Hepatocyte (in vitro differentiated cells): ENCODE data around the gene NPC2. TPM values are rescaled to one million over a fixed set of nuclear protein-coding genes. Genes with fewer than 3 reads are reported as not detected.

Source experiments
- DNase-seq: peaks from one replicate; pipeline ENCODE4 v3.0.0-alpha.2; 2016; ENCODE audit warnings: low spot score
- H2AFZ ChIP-seq: fragments of 200-600 bp; sonication (generic); 2 replicates; pipeline ENCODE4 v1.6.0; 2016; ENCODE audit warnings: antibody characterized with exemption, mild to moderate bottlenecking
- H3K27ac ChIP-seq: fragments of 200-600 bp; sonication (generic); 2 replicates; pipeline ENCODE4 v1.5.1; 2016; ENCODE audit warnings: mild to moderate bottlenecking
- H3K27me3 ChIP-seq: fragments of 200-600 bp; sonication (generic); 2 replicates; pipeline ENCODE4 v1.6.1; 2016
- H3K36me3 ChIP-seq: fragments of 200-600 bp; sonication (generic); replicated peaks from 2 replicates; pipeline ENCODE4 v1.5.1; 2016; ENCODE audit warnings: low read depth; ENCODE audit not compliant: insufficient read depth
- H3K4me1 ChIP-seq: fragments of 200-600 bp; sonication (generic); 2 replicates; pipeline ENCODE4 v1.5.1; 2016; ENCODE audit warnings: mild to moderate bottlenecking, moderate library complexity; ENCODE audit not compliant: insufficient read depth
- H3K4me2 ChIP-seq: fragments of 200-600 bp; sonication (generic); 2 replicates; pipeline ENCODE4 v1.6.0; 2016
- H3K4me3 ChIP-seq: fragments of 200-600 bp; sonication (generic); 2 replicates; pipeline ENCODE4 v1.5.1; 2016; ENCODE audit warnings: mild to moderate bottlenecking
- H3K79me2 ChIP-seq: fragments of 200-600 bp; sonication (generic); 2 replicates; pipeline ENCODE4 v1.6.0; 2017; ENCODE audit warnings: mild to moderate bottlenecking
- H3K9me2 ChIP-seq: fragments of 200-600 bp; sonication (generic); replicated peaks from 2 replicates; pipeline ENCODE4 v1.6.0; 2017; ENCODE audit warnings: mild to moderate bottlenecking; ENCODE audit not compliant: insufficient read depth
- H3K9me3 ChIP-seq: fragments of 200-600 bp; sonication (generic); 2 replicates; pipeline ENCODE4 v1.5.1; 2016; ENCODE audit warnings: low read depth, mild to moderate bottlenecking
- H4K20me1 ChIP-seq: fragments of 200-600 bp; sonication (generic); 2 replicates; pipeline ENCODE4 v1.6.0; 2016; ENCODE audit warnings: mild to moderate bottlenecking; ENCODE audit not compliant: insufficient read depth, poor library complexity, severe bottlenecking
- CTCF ChIP-seq: fragments of 200-600 bp; sonication (generic); IDR thresholded peaks from 2 replicates; pipeline ENCODE4 v1.5.1; 2016; ENCODE audit warnings: antibody characterized with exemption, mild to moderate bottlenecking; ENCODE audit not compliant: poor library complexity
- EZH2 ChIP-seq: fragments of 200-600 bp; sonication (generic); IDR thresholded peaks from 2 replicates; pipeline ENCODE4 v1.6.1; 2016; ENCODE audit warnings: antibody characterized with exemption, mild to moderate bottlenecking, borderline replicate concordance
- EZH2phosphoT487 ChIP-seq: fragments of 200-600 bp; sonication (generic); IDR thresholded peaks from one replicate; pipeline ENCODE4 v1.6.1; 2018; ENCODE audit warnings: antibody characterized with exemption, mild to moderate bottlenecking, low read depth, moderate library complexity; ENCODE audit not compliant: unreplicated experiment, severe bottlenecking
- WGBS: methylation state at CpG from one replicate; pipeline ENCODE4 v1.1.6; 2016; ENCODE audit warnings: low lambda C conversion rate; ENCODE audit errors: missing lambda C conversion rate; 5-methylcytosine and 5-hydroxymethylcytosine counted together
- polyA plus RNA-seq: library from polyadenylated mRNA; unstranded; fragments of >200 nt; fragmentation: Nextera tagmentation; extraction: Ambion mirVana; gene quantifications from 2 replicates; pipeline ENCODE4 v1.2.1, GENCODE V29; 2016
- total RNA-seq: library from RNA; depleted of rRNA; stranded (reverse); fragments of >200 nt; gene quantifications from 2 replicates; pipeline ENCODE4 v1.2.3, GENCODE V29; 2014

The NPC2 gene
- total and polyA plus RNA-seq, 2 experiments from 2014 or later = 602 to 1,339 TPM

DNA sequence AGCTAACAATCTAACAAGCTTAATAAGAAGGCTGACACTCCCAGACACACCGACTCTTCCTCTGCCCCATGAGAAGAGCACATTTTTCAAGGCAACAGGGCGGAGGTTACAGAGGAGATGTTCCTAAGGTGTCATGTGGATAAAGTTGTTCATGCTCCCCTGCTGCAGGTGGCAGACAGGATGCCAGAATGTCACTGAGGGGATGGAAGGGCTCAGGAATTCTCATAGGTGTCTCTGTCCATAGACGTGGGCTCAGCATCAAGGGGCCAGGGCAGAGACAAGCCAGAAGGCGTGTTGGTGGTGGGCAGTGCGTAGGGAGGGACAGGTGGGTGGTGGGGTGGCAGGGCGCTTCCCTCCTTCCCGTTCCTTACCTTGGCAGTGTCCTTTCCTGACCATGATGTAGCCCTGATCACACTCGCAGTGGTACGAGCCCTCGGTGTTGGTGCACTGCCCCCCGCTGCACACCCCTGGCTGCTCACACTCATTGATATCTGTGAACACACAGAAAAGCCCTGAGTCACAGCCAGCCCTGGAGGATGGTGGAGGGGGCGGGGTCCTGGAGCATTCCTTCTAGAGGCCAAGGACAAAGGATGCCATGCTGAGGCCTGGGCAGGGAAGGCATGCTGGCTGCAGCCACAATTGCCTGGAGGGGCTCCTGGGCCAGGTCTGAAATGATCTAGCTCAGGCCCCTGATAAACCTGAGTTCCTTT lies 23.5 kb upstream of the NPC2 start:
- no peaks in the 10 kb centered on the region for H3K36me3 ChIP-seq
- peaks cover 6% of the 10 kb centered on the region for H3K4me1 ChIP-seq
- TF ChIP-seq CTCF (no peak), EZH2phosphoT487 (no peak)
- H3K9me2 ChIP-seq = no peaks in the 10 kb centered on the region
- H3K27me3 ChIP-seq = no peaks in the 10 kb centered on the region
- H3K79me2 ChIP-seq = no peaks in the 10 kb centered on the region
- H2AFZ ChIP-seq = no peak overlapping the region
- no peaks in the 10 kb centered on the region for H3K9me3 ChIP-seq
- peak; percentile 50 for DNase-seq
- no peak overlapping the region for H3K27ac ChIP-seq
- H3K4me2 ChIP-seq = no peak overlapping the region
- H4K20me1 ChIP-seq = no peaks in the 10 kb centered on the region
- WGBS = 77% methylated on average over 11 of the region's 12 CpGs
- no peak overlapping the region for H3K4me3 ChIP-seq

GRCh38 chr14:74515891-74516412 lies 22.8 kb upstream of the NPC2 start:
- Histone ChIP-seq H3K79me2 (no peaks in the 10 kb centered on the region), H3K36me3 (no peaks in the 10 kb centered on the region), H2AFZ (no peak overlapping the region), H3K4me3 (no peak overlapping the region), H3K4me2 (no peak overlapping the region), H3K4me1 (peaks cover 6% of the 10 kb centered on the region), H4K20me1 (no peaks in the 10 kb centered on the region), H3K27ac (no peak overlapping the region), H3K9me2 (no peaks in the 10 kb centered on the region), H3K27me3 (no peaks in the 10 kb centered on the region), H3K9me3 (no peaks in the 10 kb centered on the region)
- TF ChIP-seq EZH2phosphoT487 (no peak), EZH2 (no peak), CTCF (no peak)
- WGBS = 90% methylated on average over 8 of the region's 8 CpGs
- no peak for DNase-seq

- no peak for DNase-seq
- no peak overlapping the region for H3K4me3 ChIP-seq
- no peaks in the 10 kb centered on the region for H4K20me1 ChIP-seq
- no peaks in the 10 kb centered on the region for H3K27me3 ChIP-seq
- WGBS = 71% methylated on average over 13 of the region's 13 CpGs
- H3K27ac ChIP-seq = no peak overlapping the region
- no peak overlapping the region for H3K4me2 ChIP-seq
- H3K9me2 ChIP-seq = no peaks in the 10 kb centered on the region
- peaks cover 6% of the 10 kb centered on the region for H3K4me1 ChIP-seq
- no peak overlapping the region for H2AFZ ChIP-seq
- no peaks in the 10 kb centered on the region for H3K79me2 ChIP-seq
- no peaks in the 10 kb centered on the region for H3K9me3 ChIP-seq
- no peaks in the 10 kb centered on the region for H3K36me3 ChIP-seq
- no peak for TF ChIP-seq CTCF
- TF ChIP-seq EZH2 = no peak
- no peak for TF ChIP-seq EZH2phosphoT487
Measured at GRCh38 chr14:74514471-74514941, 21.4 kb upstream of the NPC2 start.
